CD8-positive, alpha-beta memory T cell (primary cell): Measurements from ENCODE around the gene KRT34. TPM values are rescaled to one million over a fixed set of nuclear protein-coding genes. Genes with fewer than 3 reads are reported as not detected.
A peak's percentile ranks its signal among the peaks of the same experiment; 100 is the strongest.
"Not testable (repeated sequence)": the region's sequence is repeated elsewhere in the genome, so short reads cannot be mapped to it uniquely, and the experiment has no call there.

Experiments used
- CTCF ChIA-PET: fragments of 350-600 bp; sonication (Branson Sonifier 250); formaldehyde crosslinking; loops from one replicate; lab custom pipeline; 2021; ENCODE audit warnings: antibody characterized with exemption; lab: Charles Lee
- POLR2A ChIA-PET: fragments of 350-600 bp; sonication (Branson Sonifier 250); formaldehyde crosslinking; loops from one replicate; lab custom pipeline; 2021; ENCODE audit warnings: antibody characterized with exemption; lab: Charles Lee
- DNase-seq, 5 donors: peaks; one replicate each; pipeline versions ENCODE4 v3.0.0 to v3.0.0-alpha.2; 2020 to 2022; ENCODE audit warnings: mixed read lengths in 1 of 5
- H3K27ac ChIP-seq: one replicate; pipeline ENCODE4 v1.7.0; 2013; ENCODE audit warnings: low read depth, mild to moderate bottlenecking, low read length, moderate library complexity
- H3K27me3 ChIP-seq: 2 replicates; pipeline ENCODE4 v1.7.0; 2013; ENCODE audit warnings: low read length, mild to moderate bottlenecking; ENCODE audit not compliant: insufficient read depth, poor library complexity, severe bottlenecking
- H3K36me3 ChIP-seq: 2 replicates; pipeline ENCODE4 v1.7.0; 2013; ENCODE audit warnings: mild to moderate bottlenecking, low read length, moderate library complexity; ENCODE audit not compliant: insufficient read depth
- H3K4me1 ChIP-seq: 2 replicates; pipeline ENCODE4 v1.7.0; 2013; ENCODE audit warnings: mild to moderate bottlenecking, low read length, moderate library complexity; ENCODE audit not compliant: insufficient read depth
- H3K4me3 ChIP-seq: 2 replicates; pipeline ENCODE4 v1.7.0; 2013; ENCODE audit warnings: mild to moderate bottlenecking, low read length
- H3K9me3 ChIP-seq: 2 replicates; pipeline ENCODE4 v1.7.0; 2013; ENCODE audit warnings: mild to moderate bottlenecking, low read length
- H3K27ac Mint-ChIP-seq, 8 donors: one replicate each; pipeline ENCODE4 v1.8.0; 2020 to 2021; ENCODE audit warnings: mixed read lengths in 8 of 8, mild to moderate bottlenecking in 6 of 8, inconsistent platforms in 3 of 8, moderate library complexity in 3 of 8
- H3K27me3 Mint-ChIP-seq, 2 donors: one replicate each; pipeline ENCODE4 v1.8.0; 2020 to 2021; ENCODE audit warnings: mixed read lengths in 2 of 2, mild to moderate bottlenecking in 1 of 2, moderate library complexity in 1 of 2
- H3K36me3 Mint-ChIP-seq, 3 donors: one replicate each; pipeline ENCODE4 v1.8.0; 2020 to 2021; ENCODE audit warnings: mixed read lengths in 3 of 3, inconsistent platforms in 1 of 3, mild to moderate bottlenecking in 1 of 3
- H3K4me1 Mint-ChIP-seq, 3 donors: one replicate each; pipeline ENCODE4 v1.8.0; 2020 to 2021; ENCODE audit warnings: mixed read lengths in 3 of 3, inconsistent platforms in 1 of 3, mild to moderate bottlenecking in 1 of 3
- H3K4me3 Mint-ChIP-seq, 7 donors: one replicate each; pipeline ENCODE4 v1.8.0; 2020 to 2021; ENCODE audit warnings: mixed read lengths in 7 of 7, mild to moderate bottlenecking in 6 of 7, moderate library complexity in 4 of 7, inconsistent platforms in 2 of 7
- H3K9me3 Mint-ChIP-seq, 5 donors: one replicate each; pipeline ENCODE4 v1.8.0; 2020 to 2022; ENCODE audit warnings: mixed read lengths in 5 of 5, mild to moderate bottlenecking in 3 of 5, moderate library complexity in 2 of 5, inconsistent platforms in 1 of 5
- polyA plus RNA-seq: library from polyadenylated mRNA; unstranded; fragments of 300-500 nt; fragmentation: Illumina TruSeq; gene quantifications from one replicate; pipeline ENCODE4 v1.2.3, GENCODE V29; 2021
- total RNA-seq, 2 experiments: library from RNA; stranded (reverse); gene quantifications; one replicate each; pipeline ENCODE4 v1.2.3, GENCODE V29; 2021

The KRT34 gene
- total and polyA plus RNA-seq, 3 experiments from 2014 or later: not detected

DNA sequence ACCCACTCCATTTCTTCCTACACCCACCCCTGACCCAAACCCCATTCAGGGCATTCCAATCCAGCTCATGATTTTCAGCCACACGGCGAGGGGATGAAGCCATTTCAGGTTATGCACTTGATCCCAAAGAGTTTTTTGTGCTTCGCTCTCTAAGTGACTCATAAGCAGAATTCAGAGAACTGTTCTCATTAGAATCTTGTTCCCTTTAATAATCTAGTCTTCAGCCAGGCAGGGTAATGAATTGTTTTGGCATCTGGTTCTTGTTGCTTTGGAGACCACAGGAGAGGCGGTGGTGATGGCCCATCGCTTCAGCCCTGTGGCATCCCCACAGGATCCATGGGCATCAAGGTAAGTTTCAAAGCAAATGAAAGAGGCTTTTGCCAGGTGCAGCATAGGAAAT is 20.1 kb upstream of the KRT34 start:
- POLR2A ChIA-PET: no interaction called here
- H3K4me1 ChIP-seq: peaks cover 15% of the 10 kb centered on the region
- no peaks in the 10 kb centered on the region for H3K27me3 ChIP-seq
- CTCF ChIA-PET: no interaction called here
- H3K36me3 ChIP-seq: no peaks in the 10 kb centered on the region
- Mint-ChIP-seq H3K4me3 (peak overlapping the region in 1 of 7 donors; percentile 23), H3K4me1 (peaks cover 25 to 34% (median 30%) of the 10 kb centered on the region in 3 donors), H3K9me3 (no peaks in the 10 kb centered on the region), H3K27ac (peak overlapping the region in 1 of 8 donors; percentile 77), H3K27me3 (peaks cover 3 to 17% of the 10 kb centered on the region in 2 donors), H3K36me3 (peaks cover 0 to 3% (median 1%) of the 10 kb centered on the region in 3 donors)
- H3K4me3 ChIP-seq: no peak overlapping the region
- H3K9me3 ChIP-seq: no peaks in the 10 kb centered on the region
- H3K27ac ChIP-seq: no peak overlapping the region
- no peak for DNase-seq

DNA sequence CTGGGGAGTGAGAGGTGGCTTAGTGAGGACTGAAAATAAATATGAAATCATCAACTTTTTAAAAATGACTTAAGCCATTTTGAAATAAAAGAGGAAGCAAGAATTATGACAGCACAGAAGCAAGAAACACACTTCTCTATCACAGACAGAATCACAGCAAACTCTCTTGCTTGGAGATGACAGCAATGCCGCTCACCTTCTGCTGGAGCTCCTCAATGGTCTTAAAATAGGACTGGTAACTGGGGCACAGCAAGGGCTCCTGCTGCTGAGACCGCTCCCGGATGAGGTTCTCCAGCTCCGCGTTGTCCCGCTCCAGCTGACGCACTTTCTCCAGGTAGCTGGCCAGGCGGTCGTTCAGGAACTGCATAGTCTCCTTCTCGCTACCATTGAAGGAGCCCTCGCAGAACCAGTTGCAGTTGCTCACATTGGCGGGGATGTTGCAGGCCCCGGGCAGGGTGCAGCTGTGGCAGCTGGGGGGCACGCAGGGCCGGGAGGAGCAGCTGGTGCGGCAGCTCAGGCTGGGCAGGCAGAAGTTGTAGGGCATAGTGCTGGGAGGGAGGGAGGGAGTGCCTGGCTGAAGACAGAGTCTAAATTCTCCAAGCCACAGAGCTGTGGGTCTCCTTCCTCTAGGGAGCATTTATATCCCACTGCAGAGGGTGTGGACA is 15.0 kb upstream of the KRT34 start, which contains the start of gene KRT31:
Gene KRT31 (minus strand): TSS at position 613 of the 665 bp plus-strand sequence. CDS start 69 bp downstream, at position 544.
- Histone ChIP-seq H3K27me3 (no peaks in the 10 kb centered on the region), H3K9me3 (no peaks in the 10 kb centered on the region), H3K4me1 (no peaks in the 10 kb centered on the region), H3K4me3 (no peak within 1 kb of the TSS), H3K36me3 (no peaks in the 10 kb centered on the region), H3K27ac (no peak within 1 kb of the TSS)
- H3K36me3 Mint-ChIP-seq: peaks cover 0 to 4% (median 1%) of the 10 kb centered on the region in 3 donors
- no peak within 1 kb of the TSS for H3K27ac Mint-ChIP-seq
- ChIA-PET CTCF (no interaction called here), POLR2A (no interaction called here)
- peaks cover 3 to 8% (median 5%) of the 10 kb centered on the region in 3 donors for H3K4me1 Mint-ChIP-seq
- peaks cover 5 to 28% of the 10 kb centered on the region in 2 donors for H3K27me3 Mint-ChIP-seq
- no peak within 1 kb of the TSS for H3K4me3 Mint-ChIP-seq
- H3K9me3 Mint-ChIP-seq: no peaks in the 10 kb centered on the region
- no peak for DNase-seq

DNA sequence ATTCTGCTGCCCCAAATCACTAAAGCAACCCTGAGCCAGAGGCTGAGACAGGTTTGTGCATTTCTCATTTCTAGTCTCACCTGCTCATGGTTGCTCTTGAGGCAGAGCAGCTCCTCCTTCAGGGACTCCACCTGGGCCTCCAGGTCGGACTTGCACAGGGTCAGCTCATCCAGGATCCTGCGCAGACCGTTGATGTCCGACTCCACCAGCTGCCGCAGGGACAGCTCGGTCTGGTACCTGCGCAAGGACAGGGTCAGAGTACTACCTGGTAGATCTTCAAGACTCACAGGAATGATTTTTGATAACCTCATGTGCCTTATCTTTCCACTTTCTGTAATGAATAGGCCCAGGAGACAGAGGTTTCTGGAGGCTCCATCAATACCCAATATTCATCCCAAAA is 14.2 kb upstream of the KRT34 start:
- peaks cover 3 to 6% (median 5%) of the 10 kb centered on the region in 3 donors for H3K4me1 Mint-ChIP-seq
- H3K4me3 Mint-ChIP-seq: no peak overlapping the region
- H3K27ac Mint-ChIP-seq: peak overlapping the region in 1 of 8 donors; percentile 22
- no peak for DNase-seq
- H3K36me3 Mint-ChIP-seq: peaks cover 0 to 9% (median 1%) of the 10 kb centered on the region in 3 donors
- POLR2A ChIA-PET: interaction anchor here (0.7 kb wide), 1 partner anchor 62 kb away, joined by 5 read pairs; no protein-coding TSS in a partner anchor
- Histone ChIP-seq H3K27ac (no peak overlapping the region), H3K9me3 (no peaks in the 10 kb centered on the region), H3K36me3 (no peaks in the 10 kb centered on the region), H3K4me1 (no peaks in the 10 kb centered on the region), H3K27me3 (no peaks in the 10 kb centered on the region), H3K4me3 (no peak overlapping the region)
- peaks cover 9 to 31% of the 10 kb centered on the region in 2 donors for H3K27me3 Mint-ChIP-seq
- CTCF ChIA-PET: no interaction called here
- no peaks in the 10 kb centered on the region for H3K9me3 Mint-ChIP-seq

DNA sequence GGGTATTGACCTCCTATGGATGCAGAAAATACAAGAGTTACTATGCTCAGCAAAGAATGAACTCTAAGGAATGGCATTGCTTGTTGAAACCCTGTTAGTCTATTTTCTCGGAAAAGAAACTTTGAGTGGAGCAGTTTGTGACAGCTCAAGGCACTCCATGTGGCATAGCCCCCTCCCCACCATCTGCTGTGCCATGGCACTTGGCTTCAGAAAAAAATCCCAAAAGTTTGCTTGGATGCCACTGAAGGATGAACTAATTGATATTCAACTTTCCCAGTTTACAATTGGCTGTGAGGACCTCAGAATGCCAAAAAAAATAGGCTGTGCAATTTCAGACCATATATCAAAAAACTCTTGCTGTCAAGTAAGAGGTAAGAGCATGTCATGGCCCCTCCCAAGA is 13.5 kb upstream of the KRT34 start:
- ChIA-PET POLR2A (interaction anchor here (0.7 kb wide), 1 partner anchor 63 kb away, joined by 5 read pairs; no protein-coding TSS in a partner anchor), CTCF (no interaction called here)
- Histone ChIP-seq H3K36me3 (no peaks in the 10 kb centered on the region), H3K27me3 (no peaks in the 10 kb centered on the region), H3K9me3 (no peaks in the 10 kb centered on the region), H3K27ac (no peak overlapping the region), H3K4me1 (no peaks in the 10 kb centered on the region), H3K4me3 (no peak overlapping the region)
- H3K27me3 Mint-ChIP-seq: peaks cover 9 to 38% of the 10 kb centered on the region in 2 donors
- H3K27ac Mint-ChIP-seq: no peak overlapping the region
- no peak overlapping the region for H3K4me3 Mint-ChIP-seq
- peaks cover 0 to 5% (median 1%) of the 10 kb centered on the region in 3 donors for H3K36me3 Mint-ChIP-seq
- no peak for DNase-seq
- H3K9me3 Mint-ChIP-seq: no peaks in the 10 kb centered on the region
- peaks cover 3 to 6% (median 5%) of the 10 kb centered on the region in 3 donors for H3K4me1 Mint-ChIP-seq

DNA sequence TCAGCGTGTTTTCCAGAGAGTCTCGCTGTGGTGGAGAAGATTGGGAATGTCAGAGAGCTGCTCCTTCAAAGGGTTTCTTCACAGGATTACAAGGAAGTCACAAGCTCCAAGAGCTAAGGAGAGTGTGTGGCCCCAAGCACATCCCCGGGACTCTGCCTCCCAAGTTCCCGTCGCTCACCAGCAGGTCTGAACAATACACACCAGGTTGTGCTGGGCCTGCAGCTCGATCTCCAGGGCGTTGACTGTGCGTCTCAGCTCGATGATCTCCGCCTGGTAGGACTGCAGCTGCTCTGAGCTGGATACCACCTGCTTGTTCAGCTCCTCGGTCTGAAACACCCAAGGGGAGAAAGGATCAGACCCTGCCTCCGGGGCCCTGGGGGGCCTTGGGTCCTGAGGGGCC is 12.9 kb upstream of the KRT34 start:
- H3K9me3 Mint-ChIP-seq, DNase-seq, H3K9me3 ChIP-seq, H3K4me3 ChIP-seq, H3K36me3 ChIP-seq, H3K4me1 ChIP-seq, H3K36me3 Mint-ChIP-seq, H3K4me3 Mint-ChIP-seq, H3K4me1 Mint-ChIP-seq, POLR2A ChIA-PET, H3K27me3 ChIP-seq, H3K27ac Mint-ChIP-seq, H3K27ac ChIP-seq, CTCF ChIA-PET: not testable (repeated sequence)
- H3K27me3 Mint-ChIP-seq: peaks cover 10 to 42% of the 10 kb centered on the region in 2 donors

- Mint-ChIP-seq H3K4me1 (peaks cover under 1 to 4% (median 4%) of the 10 kb centered on the region in 3 donors), H3K36me3 (peaks cover 0 to 5% (median 2%) of the 10 kb centered on the region in 3 donors), H3K27me3 (peaks cover 14 to 44% of the 10 kb centered on the region in 2 donors), H3K4me3 (no peak overlapping the region), H3K27ac (no peak overlapping the region), H3K9me3 (no peaks in the 10 kb centered on the region)
- POLR2A ChIA-PET: no interaction called here
- Histone ChIP-seq H3K27me3 (no peaks in the 10 kb centered on the region), H3K36me3 (no peaks in the 10 kb centered on the region), H3K4me3 (no peak overlapping the region), H3K4me1 (no peaks in the 10 kb centered on the region), H3K27ac (no peak overlapping the region), H3K9me3 (no peaks in the 10 kb centered on the region)
- CTCF ChIA-PET: no interaction called here
- DNase-seq: no peak
These were observed 12.3 kb upstream of the KRT34 start for GRCh38 chr17:41394254-41394996.

DNA sequence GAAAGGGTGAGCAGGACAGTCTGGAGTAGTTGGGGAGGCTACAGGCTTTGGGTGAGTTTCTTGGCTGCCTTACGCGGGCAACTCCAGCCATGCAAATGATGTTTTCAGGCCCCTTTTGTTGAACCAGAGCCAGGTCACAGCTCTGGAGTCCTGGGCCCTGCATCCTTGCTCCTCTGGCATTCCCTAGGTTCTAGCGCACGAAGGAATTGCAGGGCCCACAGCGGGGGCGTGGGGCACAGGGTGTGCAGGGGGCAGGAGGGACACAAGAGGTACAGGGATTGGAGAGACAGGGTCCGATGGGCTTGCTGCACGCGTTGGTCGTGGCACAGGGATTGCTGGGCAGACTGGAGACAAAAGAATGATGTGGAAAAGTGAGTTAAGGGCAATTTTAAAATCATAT is 11.7 kb upstream of the KRT34 start:
- H3K27ac Mint-ChIP-seq: no peak overlapping the region
- POLR2A ChIA-PET: no interaction called here
- no peaks in the 10 kb centered on the region for H3K4me1 ChIP-seq
- DNase-seq: no peak
- peaks cover 0 to 10% (median 2%) of the 10 kb centered on the region in 3 donors for H3K36me3 Mint-ChIP-seq
- H3K36me3 ChIP-seq: no peaks in the 10 kb centered on the region
- no peak overlapping the region for H3K4me3 ChIP-seq
- H3K4me3 Mint-ChIP-seq: no peak overlapping the region
- peaks cover 12 to 40% of the 10 kb centered on the region in 2 donors for H3K27me3 Mint-ChIP-seq
- H3K9me3 ChIP-seq: no peaks in the 10 kb centered on the region
- no peak overlapping the region for H3K27ac ChIP-seq
- H3K27me3 ChIP-seq: no peaks in the 10 kb centered on the region
- peaks cover 0 to 3% (median 0%) of the 10 kb centered on the region in 3 donors for H3K4me1 Mint-ChIP-seq
- CTCF ChIA-PET: no interaction called here
- peaks cover 0 to 3% (median 0%) of the 10 kb centered on the region in 5 donors for H3K9me3 Mint-ChIP-seq

- no peak for DNase-seq
- POLR2A ChIA-PET: no interaction called here
These were observed 11.2 kb upstream of the KRT34 start for GRCh38 chr17:41393294-41393693.

More at GRCh38 chr17:41393294-41393693, 11.2 kb upstream of the KRT34 start:
- Mint-ChIP-seq H3K4me1 (peaks cover 0 to 3% (median 0%) of the 10 kb centered on the region in 3 donors), H3K36me3 (peaks cover 0 to 12% (median 2%) of the 10 kb centered on the region in 3 donors), H3K27ac (no peak overlapping the region), H3K9me3 (peaks cover 0 to 3% (median 0%) of the 10 kb centered on the region in 5 donors), H3K27me3 (peaks cover 12 to 44% of the 10 kb centered on the region in 2 donors), H3K4me3 (no peak overlapping the region)
- CTCF ChIA-PET: no interaction called here
- H3K27ac ChIP-seq: no peak overlapping the region
- no peaks in the 10 kb centered on the region for H3K36me3 ChIP-seq
- H3K27me3 ChIP-seq: no peaks in the 10 kb centered on the region
- no peak overlapping the region for H3K4me3 ChIP-seq
- no peaks in the 10 kb centered on the region for H3K9me3 ChIP-seq
- no peaks in the 10 kb centered on the region for H3K4me1 ChIP-seq
